Cardiac muscle cell (in vitro differentiated cells and primary cell): ENCODE results near the gene CFAP300. TPM values are rescaled to one million over a fixed set of nuclear protein-coding genes. Genes with fewer than 3 reads are reported as not detected.

Source experiments
- DNase-seq, 2 donors: peaks; one replicate each; pipeline versions ENCODE4 v3.0.0 to v3.0.0-alpha.2; 2010 to 2017; ENCODE audit warnings: low read depth in 1 of 2, low spot score in 1 of 2
- H3K27ac ChIP-seq: fragments of 200-600 bp; sonication (generic); 2 replicates; pipeline ENCODE4 v1.5.1; 2016
- H3K27me3 ChIP-seq: fragments of 200-600 bp; sonication (generic); 2 replicates; pipeline ENCODE4 v1.6.0; 2016; ENCODE audit warnings: control low read depth
- H3K36me3 ChIP-seq: fragments of 200-600 bp; sonication (generic); 2 replicates; pipeline ENCODE4 v1.5.1; 2016; ENCODE audit warnings: control low read depth
- H3K4me1 ChIP-seq: fragments of 200-600 bp; sonication (generic); 2 replicates; pipeline ENCODE4 v1.8.1; 2017; ENCODE audit warnings: low read depth, mild to moderate bottlenecking, mixed run types
- H3K4me3 ChIP-seq: fragments of 200-600 bp; sonication (generic); 2 replicates; pipeline ENCODE4 v1.5.1; 2016; ENCODE audit warnings: mild to moderate bottlenecking
- H3K9me3 ChIP-seq: fragments of 200-600 bp; sonication (generic); 2 replicates; pipeline ENCODE4 v1.5.1; 2017; ENCODE audit warnings: low read depth, mild to moderate bottlenecking, control low read depth
- CTCF ChIP-seq: IDR thresholded peaks from 2 replicates; pipeline ENCODE4 v1.5.1; 2012; ENCODE audit warnings: low read depth, mild to moderate bottlenecking, low read length
- polyA plus RNA-seq: library from polyadenylated mRNA; unstranded; fragments of >200 nt; fragmentation: Nextera tagmentation; extraction: Ambion mirVana; gene quantifications from 2 replicates; pipeline ENCODE4 v1.2.1, GENCODE V29; 2016
- total RNA-seq: library from RNA; depleted of rRNA; stranded (reverse); fragments of >200 nt; gene quantifications from 2 replicates; pipeline ENCODE4 v1.2.3, GENCODE V29; 2016

Gene CFAP300
- total and polyA plus RNA-seq, 2 experiments from 2014 or later = 2.9 to 3.1 TPM

- Histone ChIP-seq H3K4me1 (peaks cover 17% of the 10 kb centered on the region), H3K4me3 (no peak overlapping the region), H3K27me3 (no peaks in the 10 kb centered on the region), H3K9me3 (no peaks in the 10 kb centered on the region), H3K36me3 (no peaks in the 10 kb centered on the region), H3K27ac (no peak overlapping the region)
- no peak for TF ChIP-seq CTCF
- DNase-seq = no peak
Measured at GRCh38 chr11:102026217-102026616, 21.0 kb upstream of the CFAP300 start.

GRCh38 chr11:102026959-102027358, 20.3 kb upstream of the CFAP300 start:
- DNase-seq = peak in 1 of 2 donors; percentile 30
- H3K36me3 ChIP-seq = no peaks in the 10 kb centered on the region
- TF ChIP-seq CTCF = no peak
- peak overlapping the region; percentile 22 for H3K27ac ChIP-seq
- H3K4me1 ChIP-seq = peaks cover 17% of the 10 kb centered on the region
- no peak overlapping the region for H3K4me3 ChIP-seq
- H3K27me3 ChIP-seq = no peaks in the 10 kb centered on the region
- H3K9me3 ChIP-seq = no peaks in the 10 kb centered on the region

- Histone ChIP-seq H3K9me3 (no peaks in the 10 kb centered on the region), H3K4me1 (no peaks in the 10 kb centered on the region), H3K36me3 (no peaks in the 10 kb centered on the region), H3K4me3 (no peak overlapping the region), H3K27me3 (no peaks in the 10 kb centered on the region), H3K27ac (no peak overlapping the region)
- TF ChIP-seq CTCF = no peak
- DNase-seq = no peak
Measured at GRCh38 chr11:102036757-102037156, 10.5 kb upstream of the CFAP300 start.

GRCh38 chr11:102046841-102047240, 396 bp upstream of the CFAP300 start:
- Histone ChIP-seq H3K36me3 (no peaks in the 10 kb centered on the region), H3K4me1 (no peaks in the 10 kb centered on the region), H3K4me3 (peak overlapping the region; percentile 35), H3K27me3 (no peaks in the 10 kb centered on the region), H3K9me3 (no peaks in the 10 kb centered on the region), H3K27ac (no peak overlapping the region)
- no peak for TF ChIP-seq CTCF
- no peak for DNase-seq

- H3K36me3 ChIP-seq = no peaks in the 10 kb centered on the region
- H3K4me3 ChIP-seq = no peak overlapping the region
- DNase-seq = no peak
- H3K4me1 ChIP-seq = no peaks in the 10 kb centered on the region
- no peak for TF ChIP-seq CTCF
- no peak overlapping the region for H3K27ac ChIP-seq
- no peaks in the 10 kb centered on the region for H3K27me3 ChIP-seq
- no peaks in the 10 kb centered on the region for H3K9me3 ChIP-seq
Measured at GRCh38 chr11:102050927-102051575, 3.8 kb downstream of the CFAP300 start.
